GM19025 (cell line): ENCODE data around the gene BHMT.
"Not testable (repeated sequence)": the region's sequence is repeated elsewhere in the genome, so short reads cannot be mapped to it uniquely, and the experiment has no call there.

Experiments used
- ATAC-seq: cut with Tn5 transposase; IDR thresholded peaks from one replicate; pipeline ENCODE4 v1.9.1; 2021; ENCODE audit warnings: mild to moderate bottlenecking, low read depth, moderate library complexity; ENCODE audit not compliant: unreplicated experiment

The BHMT gene

GRCh38 chr5:79168031-79168430 lies 56.4 kb downstream of the BHMT start:
- ATAC-seq = no peak

DNA sequence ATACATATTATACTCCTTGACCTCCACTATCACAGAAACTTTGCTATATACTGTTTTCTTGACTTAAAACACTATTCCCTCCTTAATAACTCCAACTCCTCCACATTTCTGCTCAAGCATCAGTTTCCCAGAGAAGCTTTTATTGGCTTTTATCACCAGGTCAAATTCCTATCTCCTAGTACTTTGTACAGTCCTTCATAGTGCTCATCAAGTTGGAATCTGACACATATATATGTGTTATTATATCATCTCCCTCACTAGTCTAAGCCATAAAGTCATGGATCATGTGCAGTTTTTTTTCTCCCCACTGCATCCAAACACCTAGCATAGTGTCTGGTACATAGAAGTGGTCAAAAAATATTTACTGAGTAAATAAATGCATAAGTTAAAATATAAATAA lies 59.1 kb downstream of the BHMT start:
- no peak for ATAC-seq

GRCh38 chr5:79171635-79172245 lies 60.1 kb downstream of the BHMT start:
- no peak for ATAC-seq

DNA sequence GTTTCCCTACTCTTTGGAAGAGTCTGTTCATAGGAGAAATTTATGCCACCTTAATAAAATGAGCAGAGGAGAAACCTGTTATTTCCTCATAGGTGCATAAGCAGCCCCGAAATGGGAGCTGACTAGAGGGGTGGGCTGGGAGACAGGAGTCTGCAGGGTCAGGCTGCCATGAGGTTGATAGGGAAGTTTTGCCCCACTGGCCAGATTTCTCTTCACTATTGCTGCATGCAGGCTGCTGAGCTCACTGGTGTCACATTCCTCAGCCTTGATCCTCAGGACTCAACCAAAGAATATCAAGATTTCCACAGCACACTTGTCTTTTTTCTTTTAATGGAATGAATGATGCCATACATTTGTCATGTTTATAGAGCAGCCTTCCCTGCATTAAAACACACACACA lies 60.7 kb downstream of the BHMT start:
- no peak for ATAC-seq

DNA sequence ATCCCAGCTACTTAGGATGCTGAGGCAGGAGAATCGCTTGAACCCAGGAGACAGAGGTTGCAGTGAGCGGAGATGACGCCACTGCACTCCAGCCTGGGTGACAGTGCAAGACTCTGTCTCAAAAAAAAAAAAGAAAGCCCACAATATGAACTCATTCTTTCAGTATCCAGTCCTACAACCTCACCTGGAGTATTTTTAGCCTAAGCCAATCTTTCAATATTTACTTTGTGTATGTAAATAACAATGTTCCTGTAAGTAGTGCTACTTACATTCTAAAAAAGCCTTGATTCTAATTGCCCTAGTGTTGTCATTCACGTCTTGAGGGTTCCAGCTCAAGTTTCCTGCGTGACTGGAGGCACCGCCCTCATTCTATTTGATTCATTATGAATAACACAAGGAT lies 62.0 kb downstream of the BHMT start:
- no peak for ATAC-seq

DNA sequence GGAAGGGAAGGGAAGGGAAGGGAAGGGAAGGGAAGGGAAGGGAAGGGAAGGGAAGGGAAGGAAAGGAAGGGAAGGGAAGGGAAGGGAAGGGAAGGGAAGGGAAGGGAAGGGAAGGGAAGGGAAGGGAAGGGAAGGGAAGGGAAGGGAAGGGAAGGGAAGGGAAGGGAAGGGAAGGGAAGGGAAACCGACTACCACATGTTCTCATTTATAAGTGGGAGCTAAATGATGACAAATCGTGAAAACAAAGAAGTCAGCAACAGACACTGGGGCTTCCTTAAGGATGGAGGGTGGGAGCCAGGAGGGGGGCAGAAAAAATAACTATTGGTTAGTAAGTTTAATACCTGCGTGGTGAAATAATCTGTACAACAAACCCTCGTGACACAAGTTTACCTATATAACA lies 68.8 kb downstream of the BHMT start:
- not testable (repeated sequence) for ATAC-seq

DNA sequence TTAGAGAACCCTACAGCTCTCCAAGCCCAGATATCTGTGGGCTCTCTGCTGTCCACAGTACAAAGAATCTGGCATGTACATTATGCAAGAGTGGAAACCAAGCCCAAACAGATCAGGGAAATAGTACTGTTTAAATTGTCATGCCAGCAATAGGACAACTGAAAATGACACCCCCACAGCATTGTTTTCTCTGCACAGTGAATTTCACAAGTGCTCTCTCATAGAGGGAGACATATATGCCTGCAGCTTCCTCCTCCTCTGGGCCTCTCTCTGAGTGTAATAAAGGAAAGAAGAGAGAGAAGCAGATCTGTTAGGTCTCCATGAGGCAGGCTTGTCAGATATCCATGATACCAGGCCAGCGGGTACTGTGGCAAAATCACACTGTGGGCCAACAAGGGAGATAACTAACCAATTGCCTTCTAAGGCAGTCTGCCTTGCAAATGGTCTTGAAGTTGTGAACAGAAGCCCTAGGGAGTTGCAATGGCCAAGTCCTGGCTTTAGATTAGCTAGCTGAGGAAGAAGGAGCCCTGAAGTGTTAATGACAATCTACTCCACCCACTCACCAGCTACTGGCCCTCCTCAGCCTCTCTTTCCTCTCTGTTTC lies 69.9 kb downstream of the BHMT start:
- ATAC-seq = no peak
